ENCODE measurements around the gene PIP5K1A. TPM values are rescaled to one million over a fixed set of nuclear protein-coding genes. Genes with fewer than 3 reads are reported as not detected.

Gene PIP5K1A
- total and polyA plus RNA-seq, 9 of the 15 experiments (the other 6 are each of a cell fraction or from before 2014, with no cell fraction given) = 1.9 to 42.4 (median 18.8) TPM

GRCh38 chr1:151198254-151199127 is at the start of gene PIP5K1A (continued):
- TF ChIP-seq, protein P1, sequence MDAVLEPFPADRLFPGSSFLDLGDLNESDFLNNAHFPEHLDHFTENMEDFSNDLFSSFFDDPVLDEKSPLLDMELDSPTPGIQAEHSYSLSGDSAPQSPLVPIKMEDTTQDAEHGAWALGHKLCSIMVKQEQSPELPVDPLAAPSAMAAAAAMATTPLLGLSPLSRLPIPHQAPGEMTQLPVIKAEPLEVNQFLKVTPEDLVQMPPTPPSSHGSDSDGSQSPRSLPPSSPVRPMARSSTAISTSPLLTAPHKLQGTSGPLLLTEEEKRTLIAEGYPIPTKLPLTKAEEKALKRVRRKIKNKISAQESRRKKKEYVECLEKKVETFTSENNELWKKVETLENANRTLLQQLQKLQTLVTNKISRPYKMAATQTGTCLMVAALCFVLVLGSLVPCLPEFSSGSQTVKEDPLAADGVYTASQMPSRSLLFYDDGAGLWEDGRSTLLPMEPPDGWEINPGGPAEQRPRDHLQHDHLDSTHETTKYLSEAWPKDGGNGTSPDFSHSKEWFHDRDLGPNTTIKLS (IDR thresholded peaks at IDR 0.05; ENCODE audit: borderline replicate concordance, low read depth) = no peak
- peak; percentile 60 to 92 (median 79) for TF ChIP-seq YY1 (IDR thresholded peaks at IDR 0.05; ENCODE audit: borderline replicate concordance in 1 of 3, control insufficient read depth in 1 of 3, extremely low read depth in 1 of 3, insufficient read depth in 3 of 3, insufficient read length in 1 of 3, insufficient replicate concordance in 2 of 3, low read depth in 1 of 3, low read length in 2 of 3)
- no peak for TF ChIP-seq ZNF217 (CRISPR knock-in tag; IDR thresholded peaks at IDR 0.05)
- no peak for TF ChIP-seq ZNF445 (CRISPR knock-in tag; IDR thresholded peaks at IDR 0.05; ENCODE audit: low read depth)
- no peak for TF ChIP-seq NCOA1 (IDR thresholded peaks at IDR 0.05; ENCODE audit: low read depth)
- no peak for TF ChIP-seq MCM7 (IDR thresholded peaks at IDR 0.05)
- TF ChIP-seq EZH2 (IDR thresholded peaks at IDR 0.05; ENCODE audit: borderline replicate concordance, low read depth, low read length) = no peak
- no peak for TF ChIP-seq ETV1 (tag; conservative IDR thresholded peaks at IDR 0.05; ENCODE audit: low read depth)
- no peak for TF ChIP-seq GTF2A2 (tag; IDR thresholded peaks at IDR 0.05)
- TF ChIP-seq POLR3A (IDR thresholded peaks at IDR 0.05; ENCODE audit: borderline replicate concordance, extremely low read depth, insufficient read depth, insufficient read length) = no peak
- TF ChIP-seq FOXJ2 (tag; IDR thresholded peaks at IDR 0.05) = no peak
- TF ChIP-seq OTX1 (CRISPR knock-in tag; IDR thresholded peaks at IDR 0.05) = no peak
- TF ChIP-seq MNT (conservative IDR thresholded peaks at IDR 0.05) = peak in 1 of 2 experiments; percentile 29; a peak in 1 of 4 replicates
- TF ChIP-seq LEF1 (IDR thresholded peaks at IDR 0.05) = 0 out of 2 replicates have a peak, but pooled peaks have one; percentile 32
- TF ChIP-seq, protein P2, sequence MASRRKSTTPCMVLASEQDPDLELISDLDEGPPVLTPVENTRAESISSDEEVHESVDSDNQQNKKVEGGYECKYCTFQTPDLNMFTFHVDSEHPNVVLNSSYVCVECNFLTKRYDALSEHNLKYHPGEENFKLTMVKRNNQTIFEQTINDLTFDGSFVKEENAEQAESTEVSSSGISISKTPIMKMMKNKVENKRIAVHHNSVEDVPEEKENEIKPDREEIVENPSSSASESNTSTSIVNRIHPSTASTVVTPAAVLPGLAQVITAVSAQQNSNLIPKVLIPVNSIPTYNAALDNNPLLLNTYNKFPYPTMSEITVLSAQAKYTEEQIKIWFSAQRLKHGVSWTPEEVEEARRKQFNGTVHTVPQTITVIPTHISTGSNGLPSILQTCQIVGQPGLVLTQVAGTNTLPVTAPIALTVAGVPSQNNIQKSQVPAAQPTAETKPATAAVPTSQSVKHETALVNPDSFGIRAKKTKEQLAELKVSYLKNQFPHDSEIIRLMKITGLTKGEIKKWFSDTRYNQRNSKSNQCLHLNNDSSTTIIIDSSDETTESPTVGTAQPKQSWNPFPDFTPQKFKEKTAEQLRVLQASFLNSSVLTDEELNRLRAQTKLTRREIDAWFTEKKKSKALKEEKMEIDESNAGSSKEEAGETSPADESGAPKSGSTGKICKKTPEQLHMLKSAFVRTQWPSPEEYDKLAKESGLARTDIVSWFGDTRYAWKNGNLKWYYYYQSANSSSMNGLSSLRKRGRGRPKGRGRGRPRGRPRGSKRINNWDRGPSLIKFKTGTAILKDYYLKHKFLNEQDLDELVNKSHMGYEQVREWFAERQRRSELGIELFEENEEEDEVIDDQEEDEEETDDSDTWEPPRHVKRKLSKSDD (conservative IDR thresholded peaks at IDR 0.05; ENCODE audit: low read length) = no peak
- TF ChIP-seq FOS (IDR thresholded peaks at IDR 0.05; ENCODE audit: extremely low read depth, insufficient read length) = peak; percentile 31
- no peak for TF ChIP-seq ZEB2 (IDR thresholded peaks at IDR 0.05)
- no peak for TF ChIP-seq ZNF3 (CRISPR knock-in tag; IDR thresholded peaks at IDR 0.05)
- TF ChIP-seq ZNF696 (CRISPR knock-in tag; conservative IDR thresholded peaks at IDR 0.05) = no peak
- no peak for TF ChIP-seq PPARD (CRISPR knock-in tag; IDR thresholded peaks at IDR 0.05)

Measured in K562 (cell line).